Measurements from ENCODE around the gene TESK2. TPM values are rescaled to one million over a fixed set of nuclear protein-coding genes. Genes with fewer than 3 reads are reported as not detected.

TESK2 gene
- total RNA-seq, 2 experiments from 2014 or later = 4.8 to 6.7 TPM

GRCh38 chr1:45303520-45304310 lies 187.2 kb downstream of the TESK2 start:
- no peaks in the 10 kb centered on the region for H3K9me3 Mint-ChIP-seq
- H3K36me3 Mint-ChIP-seq (ENCODE audit: low read depth) = no peaks in the 10 kb centered on the region
- peak overlapping the region; percentile 91 for H3K4me3 Mint-ChIP-seq
- intact Hi-C loops (cut with micrococcal nuclease) = loop anchor here (1.0 to 5.0 kb wide), 14 partner anchors 23 to 582 kb away; partner anchors contain the start of genes BEST4, CCDC163, EIF2B3 and HPDL
- peaks cover 33% of the 10 kb centered on the region for H3K4me1 Mint-ChIP-seq (ENCODE audit: low read depth)
- no peaks in the 10 kb centered on the region for H3K27me3 Mint-ChIP-seq (ENCODE audit: low read depth)
- CTCF ChIA-PET = interaction anchor here (0.6 to 9.2 kb wide), 12 partner anchors 11 to 495 kb away, joined by 3 to 155 read pairs (median 4); partner anchors contain the start of genes BTBD19, HECTD3, MUTYH and NASP
- peak; percentile 100 for DNase-seq
- H3K27ac Mint-ChIP-seq = peak overlapping the region; percentile 94

GRCh38 chr1:45302505-45303150 lies 188.3 kb downstream of the TESK2 start:
- peaks cover 33% of the 10 kb centered on the region for H3K4me1 Mint-ChIP-seq (ENCODE audit: low read depth)
- H3K36me3 Mint-ChIP-seq (ENCODE audit: low read depth) = no peaks in the 10 kb centered on the region
- H3K4me3 Mint-ChIP-seq = peak overlapping the region; percentile 91
- H3K27me3 Mint-ChIP-seq (ENCODE audit: low read depth) = no peaks in the 10 kb centered on the region
- intact Hi-C loops (cut with micrococcal nuclease) = loop anchor here (1.0 to 5.0 kb wide), 14 partner anchors 24 to 581 kb away; partner anchors contain the start of genes BEST4, CCDC163, EIF2B3 and HPDL
- CTCF ChIA-PET = interaction anchor here (0.6 to 9.2 kb wide), 15 partner anchors 23 to 575 kb away, joined by 3 to 155 read pairs (median 4); partner anchors contain the start of genes HECTD3, MUTYH, TOE1 and UROD
- no peak for DNase-seq
- peak overlapping the region; percentile 94 for H3K27ac Mint-ChIP-seq
- no peaks in the 10 kb centered on the region for H3K9me3 Mint-ChIP-seq

- intact Hi-C loops (cut with micrococcal nuclease) = loop anchor here (1.0 to 5.0 kb wide), 5 partner anchors 68 to 513 kb away; partner anchors contain the start of gene BEST4
- DNase-seq = no peak
- no peak overlapping the region for H3K27ac Mint-ChIP-seq
- no peak overlapping the region for H3K4me3 Mint-ChIP-seq
- H3K27me3 Mint-ChIP-seq (ENCODE audit: low read depth) = no peaks in the 10 kb centered on the region
- CTCF ChIA-PET = interaction anchor here (1.0 to 9.2 kb wide), 9 partner anchors 25 to 480 kb away, joined by 3 to 155 read pairs (median 4); partner anchors contain the start of genes HECTD3 and UROD
- peaks cover 17% of the 10 kb centered on the region for H3K4me1 Mint-ChIP-seq (ENCODE audit: low read depth)
- H3K9me3 Mint-ChIP-seq = no peaks in the 10 kb centered on the region
- H3K36me3 Mint-ChIP-seq (ENCODE audit: low read depth) = no peaks in the 10 kb centered on the region
These were observed 190.3 kb downstream of the TESK2 start for GRCh38 chr1:45300669-45300997.

GRCh38 chr1:45299981-45300668 lies 190.8 kb downstream of the TESK2 start:
- Mint-ChIP-seq H3K27ac (no peak overlapping the region), H3K27me3 (ENCODE audit: low read depth) (no peaks in the 10 kb centered on the region), H3K36me3 (ENCODE audit: low read depth) (no peaks in the 10 kb centered on the region), H3K4me3 (no peak overlapping the region), H3K4me1 (ENCODE audit: low read depth) (peaks cover 12% of the 10 kb centered on the region), H3K9me3 (no peaks in the 10 kb centered on the region)
- intact Hi-C loops (cut with micrococcal nuclease) = loop anchor here (1.0 to 5.0 kb wide), 5 partner anchors 68 to 513 kb away; partner anchors contain the start of gene BEST4
- peak; percentile 52 for DNase-seq
- CTCF ChIA-PET = interaction anchor here (0.8 to 9.2 kb wide), 14 partner anchors 8 to 479 kb away, joined by 3 to 155 read pairs (median 4); partner anchors contain the start of genes HECTD3 and UROD

GRCh38 chr1:45299296-45299695 lies 191.7 kb downstream of the TESK2 start:
- Mint-ChIP-seq H3K27ac (no peak overlapping the region), H3K9me3 (no peaks in the 10 kb centered on the region), H3K36me3 (ENCODE audit: low read depth) (no peaks in the 10 kb centered on the region), H3K4me3 (no peak overlapping the region), H3K27me3 (ENCODE audit: low read depth) (no peaks in the 10 kb centered on the region), H3K4me1 (ENCODE audit: low read depth) (peaks cover 4% of the 10 kb centered on the region)
- intact Hi-C loops (cut with micrococcal nuclease) = no loop called here
- no peak for DNase-seq
- CTCF ChIA-PET = interaction anchor here (0.5 to 9.2 kb wide), 11 partner anchors 8 to 480 kb away, joined by 3 to 155 read pairs (median 4); partner anchors contain the start of genes EIF2B3, HECTD3 and UROD

- intact Hi-C loops (cut with micrococcal nuclease) = no loop called here
- Mint-ChIP-seq H3K36me3 (ENCODE audit: low read depth) (no peaks in the 10 kb centered on the region), H3K4me3 (no peak overlapping the region), H3K27ac (no peak overlapping the region), H3K27me3 (ENCODE audit: low read depth) (no peaks in the 10 kb centered on the region), H3K9me3 (no peaks in the 10 kb centered on the region), H3K4me1 (ENCODE audit: low read depth) (no peaks in the 10 kb centered on the region)
- DNase-seq = no peak
- CTCF ChIA-PET = interaction anchor here (0.5 to 9.2 kb wide), 6 partner anchors 42 to 463 kb away, joined by 3 to 155 read pairs (median 6); partner anchors contain the start of genes EIF2B3, HECTD3 and UROD
These were observed 193.2 kb downstream of the TESK2 start for GRCh38 chr1:45297666-45298356.

Other genes with a start within 250 kb of the TESK2 start
- gene HPDL, start 164.3 kb downstream of the TESK2 start, total RNA-seq = 10 to 100 TPM; 10.7 to 11.1 TPM
- gene TOE1, start 151.0 kb downstream of the TESK2 start, total RNA-seq = 10 to 100 TPM; 23.0 to 23.8 TPM
- 10 to 100 TPM; 42.0 to 45.0 TPM for gene MUTYH, start 150.7 kb downstream of the TESK2 start, total RNA-seq
- gene CCDC163, start 8.9 kb upstream of the TESK2 start, total RNA-seq = 1 to 10 TPM; 4.2 to 5.1 TPM
- gene MMACHC, start 9.1 kb upstream of the TESK2 start, total RNA-seq = 1 to 10 TPM; 5.9 TPM
- gene PRDX1, start 30.7 kb upstream of the TESK2 start, total RNA-seq = 100 to 1,000 TPM; 596 to 641 TPM
- 100 to 1,000 TPM; 207 to 217 TPM for gene AKR1A1, start 59.7 kb upstream of the TESK2 start, total RNA-seq
- 100 to 1,000 TPM; 222 to 229 TPM for gene NASP, start 92.9 kb upstream of the TESK2 start, total RNA-seq
- 1 to 10 TPM in 1 of 2 experiments, under 1 TPM in 1; 0.62 to 1.0 TPM for gene CCDC17, start 132.9 kb upstream of the TESK2 start, total RNA-seq
- gene GPBP1L1, start 195.4 kb upstream of the TESK2 start, total RNA-seq = 100 to 1,000 TPM; 113 to 122 TPM
- 10 to 100 TPM; 28.9 to 29.3 TPM for gene TMEM69, start 197.0 kb upstream of the TESK2 start, total RNA-seq